Hepatic stellate cell (primary cell): ENCODE data around the gene COL1A1.

Experiments used
- DNase-seq: peaks from one replicate; pipeline ENCODE4 v3.0.0; 2011; ENCODE audit warnings: low spot score

The COL1A1 gene

DNA sequence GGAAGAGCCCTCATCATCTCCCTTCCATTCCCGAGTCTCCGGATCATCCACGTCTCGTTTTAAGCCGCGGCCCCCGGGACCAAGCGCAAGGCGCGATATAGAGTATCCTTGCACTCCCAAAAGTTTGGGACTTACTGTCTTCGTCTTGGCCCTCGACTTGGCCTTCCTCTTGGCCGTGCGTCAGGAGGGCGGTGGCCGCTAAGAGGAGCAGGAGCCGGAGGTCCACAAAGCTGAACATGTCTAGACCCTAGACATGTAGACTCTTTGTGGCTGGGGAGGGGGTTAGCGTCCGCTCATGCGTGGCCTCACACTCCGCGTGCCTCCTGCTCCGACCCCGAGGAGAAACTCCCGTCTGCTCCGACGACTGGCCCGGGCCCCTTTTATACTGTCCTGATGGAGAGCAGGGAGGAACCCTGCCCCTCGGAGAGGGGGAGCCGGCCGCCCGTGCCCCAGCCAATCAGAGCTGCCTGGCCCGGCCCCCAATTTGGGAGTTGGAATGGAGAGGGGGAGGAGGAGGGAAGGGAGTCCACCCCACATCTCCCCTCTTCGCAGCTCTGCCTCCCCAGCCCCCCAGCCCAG is at the start of gene COL1A1:
TSS of gene COL1A1 (minus strand) at position 356 of the 579 bp plus-strand sequence. CDS start at position 238, 118 bp downstream.
- DNase-seq, result peak; percentile 96

DNA sequence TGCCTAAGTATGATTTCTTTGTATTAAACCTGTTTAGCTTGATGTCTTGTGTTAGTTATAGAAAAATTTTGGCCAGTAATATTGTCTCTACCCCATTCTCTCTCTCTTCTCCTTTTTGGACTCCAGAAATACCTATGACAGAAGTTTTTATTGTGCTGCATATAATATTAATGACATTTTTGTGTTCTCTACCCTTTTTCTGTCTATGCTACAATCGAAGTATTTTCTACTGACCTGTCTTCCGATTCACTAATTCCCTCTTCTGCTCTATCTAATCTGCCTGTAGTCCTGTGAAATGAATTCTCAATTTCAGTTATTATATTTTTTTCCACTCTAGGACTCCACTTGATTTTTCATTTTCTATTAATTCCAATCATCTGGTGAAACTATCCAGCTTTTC is 46.8 kb upstream of the COL1A1 start:
- DNase-seq, result no peak

DNA sequence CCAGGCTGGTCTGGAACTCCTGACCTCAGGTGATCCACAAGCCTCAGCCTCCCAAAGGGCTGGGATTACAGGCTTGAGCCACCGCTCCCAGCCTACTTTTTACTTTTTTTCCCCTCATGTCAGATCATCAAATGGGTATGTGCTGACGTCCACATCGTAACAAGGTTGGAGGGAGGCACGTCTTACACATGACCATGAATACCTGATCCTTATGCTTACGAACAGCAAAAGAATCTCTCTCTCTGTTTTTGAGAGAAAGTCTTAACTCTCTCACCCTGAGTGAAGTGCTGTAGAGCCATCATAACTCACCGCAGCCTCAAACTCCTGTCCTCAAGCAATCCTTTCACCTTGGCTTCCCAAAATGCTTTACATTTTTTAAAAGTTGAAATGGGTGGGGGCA is 43.3 kb upstream of the COL1A1 start:
- no peak for DNase-seq

DNA sequence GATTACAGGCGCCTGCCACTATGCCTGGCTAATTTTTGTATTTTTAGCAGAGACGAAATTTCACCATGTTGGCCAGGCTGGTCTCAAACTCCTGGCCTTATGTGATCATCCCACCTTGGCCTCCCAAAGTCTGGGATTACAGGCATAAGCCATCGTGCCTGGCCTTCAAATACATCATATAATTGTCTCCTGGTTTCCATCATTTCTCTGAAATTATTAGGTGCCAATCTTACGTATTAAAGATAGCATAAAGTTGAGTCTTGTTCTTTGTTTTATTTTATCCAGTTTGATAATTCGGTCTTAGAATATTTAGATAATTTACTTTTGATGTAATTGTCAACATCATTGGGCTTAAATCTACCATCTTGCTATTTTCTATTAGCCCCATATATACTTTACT is 40.0 kb upstream of the COL1A1 start:
- no peak for DNase-seq

GRCh38 chr17:50240851-50241250 is 39.4 kb upstream of the COL1A1 start:
- no peak for DNase-seq

DNA sequence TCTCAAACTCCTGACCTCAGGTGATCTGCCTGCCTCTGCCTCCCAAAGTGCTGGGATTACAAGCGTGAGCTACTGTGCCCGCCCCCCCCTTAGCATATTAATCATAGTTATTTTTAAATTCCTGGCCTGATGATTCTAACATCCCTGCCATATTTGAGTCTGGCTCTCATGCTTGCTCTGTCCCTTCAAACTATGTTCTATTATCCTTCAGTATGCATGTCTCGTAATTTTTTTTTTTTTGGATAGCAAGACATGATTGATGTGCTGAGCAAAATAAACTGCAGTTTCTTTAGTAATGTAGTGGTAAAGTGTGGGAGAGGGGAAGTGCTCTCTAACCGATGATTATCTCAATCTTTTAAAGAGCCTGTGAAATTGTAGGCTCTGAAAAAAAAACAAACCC is 38.5 kb upstream of the COL1A1 start:
- no peak for DNase-seq

DNA sequence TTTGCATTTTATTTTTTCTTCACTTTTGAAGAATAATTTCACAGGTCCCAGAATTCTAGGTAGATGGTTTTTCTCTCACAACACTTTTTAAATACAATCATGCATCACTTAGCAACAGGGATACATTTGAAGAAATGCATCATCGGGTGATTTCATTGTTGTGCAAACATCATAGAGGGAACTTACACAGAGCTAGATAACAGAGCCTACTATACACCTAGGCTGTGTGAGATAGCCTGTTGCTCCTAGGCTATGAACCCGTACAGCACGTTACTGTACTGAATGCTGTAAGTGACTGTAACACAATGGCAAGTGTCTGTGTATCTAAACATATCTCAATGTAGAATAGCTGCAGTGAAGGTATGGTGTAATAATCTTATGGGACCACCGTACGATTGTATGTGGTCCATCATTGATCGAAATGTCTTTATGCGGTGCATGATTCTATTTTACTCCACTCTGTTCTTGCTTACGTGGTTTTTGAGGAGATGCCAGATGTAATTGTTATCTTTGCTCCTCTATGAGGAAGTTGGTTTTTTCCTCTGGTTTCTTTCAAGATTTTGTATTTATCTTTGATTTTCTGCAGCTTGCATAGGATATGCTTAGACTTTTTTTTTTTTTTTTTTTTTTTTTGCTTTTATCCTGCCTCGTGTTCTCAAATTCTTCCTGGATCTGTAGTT is 37.3 kb upstream of the COL1A1 start:
- DNase-seq, result no peak

GRCh38 chr17:50237901-50238300 is 36.5 kb upstream of the COL1A1 start:
- no peak for DNase-seq

DNA sequence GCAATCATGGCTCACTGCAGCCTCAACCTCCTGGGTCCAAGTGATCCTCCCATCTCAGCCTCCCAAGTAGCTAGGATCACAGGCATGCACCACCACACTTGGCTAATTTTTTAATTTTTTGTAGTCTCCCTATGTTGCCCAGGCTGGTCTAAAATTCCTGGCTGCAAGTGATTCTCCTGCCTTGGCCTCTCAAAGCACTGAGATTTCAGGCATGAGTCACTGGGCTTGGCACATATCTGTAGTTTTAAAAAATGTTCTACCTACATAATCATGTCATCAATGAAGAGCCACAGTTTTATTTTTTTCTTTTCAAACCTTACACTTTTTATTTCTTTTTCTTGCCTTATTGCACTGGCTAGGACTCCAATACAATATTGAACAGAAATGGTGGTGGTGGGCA is 33.1 kb upstream of the COL1A1 start:
- no peak for DNase-seq

- no peak for DNase-seq
Observed at GRCh38 chr17:50225701-50226240, 24.3 kb upstream of the COL1A1 start.

DNA sequence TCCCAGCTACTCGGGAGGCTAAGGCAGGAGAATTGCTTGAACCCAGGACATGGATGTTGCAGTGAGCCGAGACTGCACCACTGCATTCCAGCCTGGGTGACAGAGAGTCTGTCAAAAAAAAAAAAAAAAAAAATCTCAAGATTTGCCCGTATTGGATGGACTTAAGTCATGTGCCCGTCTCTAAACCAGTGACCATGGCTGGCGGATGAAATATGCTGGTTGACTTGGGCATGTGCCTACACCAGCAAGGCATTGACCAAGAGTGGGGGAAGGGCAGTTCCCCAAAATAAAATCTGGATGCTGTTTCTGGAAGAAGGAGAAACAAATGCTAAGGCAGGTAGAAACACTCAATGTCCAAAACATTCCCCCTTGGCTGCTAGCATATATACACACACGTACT is 21.5 kb upstream of the COL1A1 start:
- DNase-seq, result no peak

DNA sequence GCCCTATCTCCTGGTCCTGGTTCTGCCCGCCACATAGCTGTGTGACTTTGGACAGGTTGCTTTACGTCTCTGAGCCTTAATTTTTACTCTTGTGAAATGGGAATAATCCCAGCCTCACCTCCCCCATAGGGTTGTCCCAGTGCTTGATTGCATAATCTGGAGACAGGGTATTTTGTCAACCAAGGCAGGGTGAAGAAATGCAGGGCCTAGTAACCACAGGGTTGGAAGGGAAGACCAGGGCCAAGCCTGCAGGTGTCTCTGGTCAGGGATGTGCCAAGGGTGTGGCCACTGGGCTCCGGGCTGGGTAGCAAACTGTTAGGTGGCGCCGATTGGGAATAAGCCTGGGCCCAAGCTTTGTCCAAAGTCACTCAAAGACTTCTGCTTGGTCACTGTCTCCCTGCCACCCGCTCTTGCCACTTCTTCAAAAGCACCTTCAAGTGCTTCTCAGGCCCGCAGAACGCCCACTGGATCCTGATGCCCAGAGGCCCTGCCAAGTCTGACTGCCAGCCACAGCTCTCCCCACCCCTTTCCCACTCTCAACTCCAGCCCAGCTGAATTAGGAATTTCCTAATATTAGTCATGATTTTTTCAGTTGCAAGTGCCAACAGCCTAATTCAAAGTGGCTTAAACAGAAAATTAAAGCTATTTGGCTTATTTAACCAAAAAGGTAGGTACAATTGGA is 20.6 kb upstream of the COL1A1 start:
- no peak for DNase-seq

DNA sequence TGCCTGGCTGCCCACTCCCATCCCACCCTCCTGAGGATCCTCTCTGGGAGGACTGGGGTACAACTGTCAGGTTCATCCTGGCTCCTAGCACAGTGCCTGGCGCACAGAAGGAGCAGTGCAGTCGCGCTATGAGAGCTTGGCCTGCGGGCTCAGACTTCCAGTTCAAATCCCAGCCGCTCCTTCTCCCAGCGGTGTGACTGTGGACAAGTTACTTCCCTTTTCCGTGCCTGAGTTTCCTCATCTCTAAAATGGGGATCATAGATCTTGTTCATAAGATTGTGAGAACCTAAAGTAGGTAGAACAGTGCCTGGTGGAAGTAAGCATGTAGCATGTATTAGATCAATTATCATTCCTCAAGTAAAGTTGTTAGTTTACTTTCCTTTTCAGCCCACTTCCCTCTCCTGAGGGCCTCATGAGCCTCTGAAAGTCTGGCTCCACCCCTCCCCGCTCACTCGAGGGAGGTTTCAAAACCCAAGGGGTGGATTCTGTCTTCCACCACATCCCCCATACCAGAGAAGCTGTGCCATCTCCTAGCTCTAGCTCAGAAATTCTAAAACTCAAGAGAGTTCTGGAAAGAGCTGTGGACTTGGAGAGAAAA is 19.9 kb upstream of the COL1A1 start:
- DNase-seq, result no peak

GRCh38 chr17:50220811-50221210 is 19.4 kb upstream of the COL1A1 start:
- no peak for DNase-seq

DNA sequence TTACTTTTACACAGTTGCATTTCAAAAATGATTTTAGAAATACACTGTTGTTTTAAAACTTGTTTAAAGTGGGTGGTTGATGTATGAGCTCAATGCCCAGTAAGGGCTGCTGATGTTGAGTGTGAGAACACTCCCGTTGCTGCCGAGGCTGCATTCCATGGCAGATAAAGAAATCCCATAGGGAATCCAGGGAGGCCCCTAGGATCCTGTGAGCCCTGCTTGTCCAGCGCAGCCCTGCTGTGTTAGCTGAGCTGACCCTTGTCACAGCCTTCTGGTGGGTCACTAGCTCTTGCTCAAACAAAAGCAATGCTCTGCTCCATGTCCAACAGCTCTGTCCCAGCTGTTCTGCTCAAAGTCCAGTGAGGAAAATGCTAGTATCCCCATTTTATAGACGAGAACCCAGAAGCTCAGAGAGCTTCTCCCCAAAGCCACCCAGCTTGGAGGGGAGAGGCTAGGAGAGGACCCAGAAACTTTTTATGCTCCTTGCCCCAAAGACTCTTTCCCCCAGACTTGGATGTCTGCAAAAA is 18.6 kb upstream of the COL1A1 start:
- DNase-seq, result peak; percentile 87

- peak; percentile 72 for DNase-seq
Observed at GRCh38 chr17:50219342-50219741, 17.9 kb upstream of the COL1A1 start.

DNA sequence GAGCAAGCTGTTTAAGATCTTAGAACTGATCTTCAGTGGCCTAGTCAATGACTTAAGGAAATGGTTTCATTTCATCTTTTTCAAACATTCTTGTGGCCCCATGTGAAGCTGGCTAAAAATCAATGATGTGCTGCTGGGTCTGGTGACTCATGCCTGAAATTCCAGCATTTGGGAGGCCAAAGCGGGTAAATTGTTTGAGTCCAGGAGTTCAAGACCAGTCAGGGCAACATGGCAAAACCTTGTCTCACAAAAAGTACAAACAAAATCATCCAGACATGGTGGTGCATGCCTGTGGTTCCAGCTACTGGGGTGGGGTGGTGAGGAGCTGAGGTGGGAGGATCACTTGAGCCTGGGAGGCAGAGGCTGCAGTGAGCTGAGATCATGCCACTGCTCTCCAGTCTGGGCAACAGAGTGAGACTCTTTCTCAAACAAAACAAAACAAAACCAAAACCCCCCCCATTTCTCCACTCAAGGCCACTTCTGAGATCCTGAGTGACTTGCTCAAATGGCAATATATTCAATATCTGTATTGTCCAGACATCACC is 17.4 kb upstream of the COL1A1 start:
- DNase-seq, result no peak

DNA sequence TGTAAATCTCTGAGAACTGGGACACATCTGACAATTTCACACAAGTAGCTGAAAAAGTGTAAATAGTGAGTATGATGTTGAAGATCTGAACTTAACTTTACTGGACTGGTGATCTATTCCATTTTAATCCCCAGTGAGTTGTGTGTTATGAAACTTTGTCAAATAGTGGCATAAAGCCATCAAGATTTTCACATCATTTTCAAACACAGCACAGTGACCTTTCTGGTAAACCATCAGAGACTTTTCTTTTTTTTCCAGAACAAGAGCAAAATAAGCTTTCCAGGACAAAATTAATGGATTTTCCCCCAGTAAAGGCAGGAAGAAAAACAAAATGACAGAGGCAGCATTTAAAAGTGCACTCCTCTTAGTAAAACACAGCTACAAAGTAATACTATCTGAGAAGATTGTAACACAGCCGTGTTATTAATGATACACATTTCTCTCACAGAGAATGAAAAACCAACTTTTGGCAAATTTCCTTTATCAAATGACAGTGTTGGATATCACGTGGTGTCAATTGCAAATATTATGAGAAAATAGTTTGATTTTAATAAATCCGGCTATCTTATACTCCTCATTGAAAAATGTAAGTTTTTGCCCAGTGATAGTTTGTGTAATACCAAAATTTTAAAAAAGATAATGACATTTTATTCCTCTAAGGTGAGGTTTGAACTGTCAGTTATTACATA is 16.8 kb upstream of the COL1A1 start:
- DNase-seq, result no peak

GRCh38 chr17:50217591-50217990 is 16.2 kb upstream of the COL1A1 start:
- no peak for DNase-seq

DNA sequence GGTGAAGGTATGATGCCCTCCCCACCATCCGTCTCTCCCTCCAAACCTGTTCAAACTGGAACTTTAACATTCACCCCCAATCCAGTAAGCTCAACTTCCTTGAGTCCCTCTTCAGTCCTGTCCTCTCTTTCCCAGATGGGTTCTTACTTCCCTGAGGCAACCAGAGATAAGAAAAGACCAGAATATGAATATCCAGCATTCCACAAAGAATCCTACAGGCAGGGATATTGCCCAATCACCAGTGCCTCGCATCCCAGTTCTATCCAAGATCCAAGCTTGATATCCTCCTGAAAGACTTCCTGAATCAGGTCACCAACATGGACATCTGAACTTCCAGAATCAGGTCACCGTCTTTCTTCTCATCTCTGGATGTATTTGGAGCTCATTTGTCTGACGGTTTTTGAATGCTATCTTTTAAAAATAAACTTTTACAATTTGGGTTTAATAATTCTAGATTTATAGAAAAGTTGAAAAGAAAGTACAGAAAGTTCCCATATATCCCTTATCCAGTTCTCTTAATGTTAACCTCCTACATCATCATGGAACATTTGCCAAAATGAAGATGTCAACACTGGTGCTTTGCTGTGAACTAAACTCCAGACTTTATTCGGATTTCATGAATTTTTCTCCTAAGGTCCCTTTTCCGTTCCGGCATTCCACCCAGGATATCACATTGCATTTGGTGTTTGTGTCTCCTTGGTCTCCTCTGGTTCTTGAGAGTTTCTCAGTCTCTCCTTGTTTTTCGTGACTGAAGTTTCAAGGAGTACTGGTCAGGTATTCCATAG is 13.7 kb upstream of the COL1A1 start:
- DNase-seq, result no peak
